Natural killer cell (primary cell): ENCODE data around the gene CDH13. TPM values are rescaled to one million over a fixed set of nuclear protein-coding genes. Genes with fewer than 3 reads are reported as not detected.

Source experiments
- ATAC-seq, 3 donors: fragments of 150-1000 bp in 2 of 3; fragments of 200-7000 bp in 1 of 3; cut with Tn5 transposase; 1 replicate in 1 of 3; 2 replicates in 2 of 3; pipeline ENCODE4 v1.10.0; 2021; ENCODE audit warnings: mild to moderate bottlenecking in 2 of 3, moderate library complexity in 2 of 3
- DNase-seq, 2 donors: peaks; one replicate each; pipeline versions ENCODE4 v3.0.0 to v3.0.0-alpha.2; 2013 to 2021; ENCODE audit warnings: mixed read lengths in 1 of 2
- H3K27ac ChIP-seq: one replicate; pipeline ENCODE4 v1.5.1; 2013; ENCODE audit warnings: mild to moderate bottlenecking, low read length
- H3K27me3 ChIP-seq: one replicate; pipeline ENCODE4 v1.6.1; 2013; ENCODE audit warnings: low read length; ENCODE audit not compliant: control insufficient read depth, insufficient read depth
- H3K36me3 ChIP-seq: one replicate; pipeline ENCODE4 v1.6.1; 2013; ENCODE audit warnings: low read length; ENCODE audit not compliant: control insufficient read depth, insufficient read depth
- H3K4me1 ChIP-seq: one replicate; pipeline ENCODE4 v1.6.1; 2013; ENCODE audit warnings: low read length; ENCODE audit not compliant: control insufficient read depth, insufficient read depth
- H3K4me3 ChIP-seq: one replicate; pipeline ENCODE4 v1.5.1; 2013; ENCODE audit warnings: low read length
- H3K9me3 ChIP-seq: one replicate; pipeline ENCODE4 v1.6.1; 2013; ENCODE audit warnings: low read length; ENCODE audit not compliant: control insufficient read depth, insufficient read depth
- H3K27ac Mint-ChIP-seq, 2 donors: one replicate each; pipeline ENCODE4 v1.8.0; 2022; ENCODE audit warnings: mild to moderate bottlenecking in 2 of 2, mixed read lengths in 2 of 2, moderate library complexity in 1 of 2
- H3K27me3 Mint-ChIP-seq, 2 donors: one replicate each; pipeline ENCODE4 v1.8.0; 2022; ENCODE audit warnings: low read depth in 2 of 2, mixed read lengths in 2 of 2
- H3K36me3 Mint-ChIP-seq: one replicate; pipeline ENCODE4 v1.8.0; 2022; ENCODE audit warnings: mixed read lengths
- H3K4me1 Mint-ChIP-seq, 2 donors: one replicate each; pipeline ENCODE4 v1.8.0; 2022; ENCODE audit warnings: mixed read lengths in 2 of 2
- H3K4me3 Mint-ChIP-seq: one replicate; pipeline ENCODE4 v1.8.0; 2022; ENCODE audit warnings: mild to moderate bottlenecking, moderate library complexity, mixed read lengths
- H3K9me3 Mint-ChIP-seq, 2 donors: one replicate each; pipeline ENCODE4 v1.8.0; 2022; ENCODE audit warnings: mixed read lengths in 2 of 2
- CTCF ChIP-seq: fragments of 200-600 bp; IDR thresholded peaks from one replicate; pipeline ENCODE4 v1.8.0; 2022; ENCODE audit warnings: antibody characterized with exemption
- WGBS: methylation state at CpG from one replicate; pipeline ENCODE4 v1.1.7; 2013; ENCODE audit warnings: missing lambda C conversion rate; ENCODE audit not compliant: insufficient coverage; 5-methylcytosine and 5-hydroxymethylcytosine counted together
- intact Hi-C: fragments of 100-400 bp; cut with micrococcal nuclease; formaldehyde crosslinking; loops from one replicate; pipeline ENCODE4 v1.14.2; 2022
- total RNA-seq, 4 donors: library from RNA; stranded (reverse); fragments of 120-200 nt in 1 of 4; gene quantifications; one replicate each; pipeline versions ENCODE4 v1.2.3 to v1.2.4, GENCODE V29; 2013 to 2022

Gene CDH13
- total RNA-seq, 3 donors from 2014 or later (not counting 1 experiment from before 2014, with no cell fraction given) = not detected

- H3K27ac ChIP-seq = no peak overlapping the region
- ATAC-seq (no peak), DNase-seq (no peak)
- H3K4me1 Mint-ChIP-seq = no peaks in the 10 kb centered on the region
- H3K9me3 Mint-ChIP-seq = no peaks in the 10 kb centered on the region
- no peaks in the 10 kb centered on the region for H3K27me3 ChIP-seq
- no peak overlapping the region for H3K4me3 Mint-ChIP-seq
- no peak overlapping the region for H3K27ac Mint-ChIP-seq
- peaks cover 4 to 11% of the 10 kb centered on the region in 2 donors for H3K27me3 Mint-ChIP-seq
- H3K9me3 ChIP-seq = no peaks in the 10 kb centered on the region
- no peaks in the 10 kb centered on the region for H3K36me3 Mint-ChIP-seq
- TF ChIP-seq CTCF = no peak
- H3K4me3 ChIP-seq = no peak overlapping the region
- no peaks in the 10 kb centered on the region for H3K36me3 ChIP-seq
- H3K4me1 ChIP-seq = no peaks in the 10 kb centered on the region
- intact Hi-C loops = no loop called here
- 91% methylated on average over 4 of the region's 4 CpGs for WGBS
These were observed 1116.5 kb downstream of the CDH13 start for GRCh38 chr16:83743241-83743640.

- H3K27ac Mint-ChIP-seq = peak overlapping the region in 1 of 2 donors; percentile 18
- Histone ChIP-seq H3K4me3 (no peak overlapping the region), H3K36me3 (no peaks in the 10 kb centered on the region), H3K9me3 (no peaks in the 10 kb centered on the region), H3K27ac (no peak overlapping the region), H3K4me1 (no peaks in the 10 kb centered on the region), H3K27me3 (no peaks in the 10 kb centered on the region)
- no peak overlapping the region for H3K4me3 Mint-ChIP-seq
- H3K27me3 Mint-ChIP-seq = peaks cover 4 to 14% of the 10 kb centered on the region in 2 donors
- intact Hi-C loops = no loop called here
- ATAC-seq (no peak), DNase-seq (no peak)
- WGBS = 91% methylated on average over 6 of the region's 6 CpGs
- no peaks in the 10 kb centered on the region for H3K4me1 Mint-ChIP-seq
- TF ChIP-seq CTCF = no peak
- H3K9me3 Mint-ChIP-seq = no peaks in the 10 kb centered on the region
- no peaks in the 10 kb centered on the region for H3K36me3 Mint-ChIP-seq
These were observed 1117.0 kb downstream of the CDH13 start for GRCh38 chr16:83743720-83744119.

GRCh38 chr16:83744441-83744981, 1117.7 kb downstream of the CDH13 start:
- H3K27me3 Mint-ChIP-seq = peaks cover 4 to 22% of the 10 kb centered on the region in 2 donors
- H3K36me3 Mint-ChIP-seq = no peaks in the 10 kb centered on the region
- ATAC-seq (peak; percentile 45 to 54 (median 51)), DNase-seq (peak in 1 of 2 donors; percentile 3)
- H3K4me3 ChIP-seq = no peak overlapping the region
- no peaks in the 10 kb centered on the region for H3K36me3 ChIP-seq
- intact Hi-C loops = no loop called here
- H3K4me1 ChIP-seq = no peaks in the 10 kb centered on the region
- no peaks in the 10 kb centered on the region for H3K27me3 ChIP-seq
- H3K4me3 Mint-ChIP-seq = no peak overlapping the region
- no peaks in the 10 kb centered on the region for H3K9me3 Mint-ChIP-seq
- no peak overlapping the region for H3K27ac Mint-ChIP-seq
- TF ChIP-seq CTCF = no peak
- no peak overlapping the region for H3K27ac ChIP-seq
- no peaks in the 10 kb centered on the region for H3K4me1 Mint-ChIP-seq
- WGBS = 62% methylated on average over 11 of the region's 12 CpGs
- H3K9me3 ChIP-seq = no peaks in the 10 kb centered on the region

- Histone ChIP-seq H3K27ac (no peak overlapping the region), H3K4me3 (no peak overlapping the region), H3K36me3 (no peaks in the 10 kb centered on the region), H3K27me3 (no peaks in the 10 kb centered on the region), H3K9me3 (no peaks in the 10 kb centered on the region), H3K4me1 (no peaks in the 10 kb centered on the region)
- no peak overlapping the region for H3K27ac Mint-ChIP-seq
- no peaks in the 10 kb centered on the region for H3K9me3 Mint-ChIP-seq
- H3K4me3 Mint-ChIP-seq = no peak overlapping the region
- no peaks in the 10 kb centered on the region for H3K4me1 Mint-ChIP-seq
- ATAC-seq = no peak
- intact Hi-C loops = no loop called here
- H3K27me3 Mint-ChIP-seq = peaks cover 13 to 32% of the 10 kb centered on the region in 2 donors
- TF ChIP-seq CTCF = no peak
- DNase-seq = no peak
- H3K36me3 Mint-ChIP-seq = no peaks in the 10 kb centered on the region
These were observed 1119.8 kb downstream of the CDH13 start for GRCh38 chr16:83746611-83747010.
